ENCODE data around the gene LHFPL6. TPM values are rescaled to one million over a fixed set of nuclear protein-coding genes. Genes with fewer than 3 reads are reported as not detected.

LHFPL6 gene
- total and polyA plus RNA-seq, 4 donors = 22.7 to 115 (median 36.1) TPM

- no peak overlapping the region for H3K9ac ChIP-seq (ENCODE audit: insufficient read depth in 1 of 2, low read length in 2 of 2)
- H3K4me3 ChIP-seq = no peak overlapping the region
- no peak for TF ChIP-seq CTCF (IDR thresholded peaks at IDR 0.05; ENCODE audit: control extremely low read depth, extremely low read depth)
- no peaks in the 10 kb centered on the region for H3K9me3 ChIP-seq (ENCODE audit: control insufficient read depth in 4 of 4, insufficient read depth in 3 of 4, low read length in 3 of 4)
- ATAC-seq (ENCODE audit: insufficient read depth, low FRiP score) (no peak), DNase-seq (no peak)
- no peaks in the 10 kb centered on the region for H3K27me3 ChIP-seq (ENCODE audit: control insufficient read depth in 3 of 3, insufficient read depth in 3 of 3, low read length in 2 of 3)
- no peak overlapping the region for H3K27ac ChIP-seq (ENCODE audit: low read depth in 1 of 2, low read length in 1 of 2)
- H3K36me3 ChIP-seq (ENCODE audit: control insufficient read depth in 4 of 4, insufficient read depth in 4 of 4, low read length in 4 of 4) = peaks cover 0 to 2% (median 0%) of the 10 kb centered on the region in 4 donors
- H3K4me1 ChIP-seq (ENCODE audit: control insufficient read depth in 5 of 5, insufficient read depth in 5 of 5, low read length in 5 of 5) = no peaks in the 10 kb centered on the region
Observed at GRCh38 chr13:39336937-39337336, 266.1 kb downstream of the LHFPL6 start.

- ATAC-seq (ENCODE audit: insufficient read depth, low FRiP score) (no peak), DNase-seq (no peak)
- H3K4me3 ChIP-seq = no peak overlapping the region
- H3K36me3 ChIP-seq (ENCODE audit: control insufficient read depth in 4 of 4, insufficient read depth in 4 of 4, low read length in 4 of 4) = peaks cover 0 to 2% (median 0%) of the 10 kb centered on the region in 4 donors
- no peaks in the 10 kb centered on the region for H3K27me3 ChIP-seq (ENCODE audit: control insufficient read depth in 3 of 3, insufficient read depth in 3 of 3, low read length in 2 of 3)
- no peaks in the 10 kb centered on the region for H3K9me3 ChIP-seq (ENCODE audit: control insufficient read depth in 4 of 4, insufficient read depth in 3 of 4, low read length in 3 of 4)
- H3K9ac ChIP-seq (ENCODE audit: insufficient read depth in 1 of 2, low read length in 2 of 2) = peak overlapping the region in 1 of 2 donors; percentile 19
- H3K27ac ChIP-seq (ENCODE audit: low read depth in 1 of 2, low read length in 1 of 2) = no peak overlapping the region
- no peaks in the 10 kb centered on the region for H3K4me1 ChIP-seq (ENCODE audit: control insufficient read depth in 5 of 5, insufficient read depth in 5 of 5, low read length in 5 of 5)
- no peak for TF ChIP-seq CTCF (IDR thresholded peaks at IDR 0.05; ENCODE audit: control extremely low read depth, extremely low read depth)
- 77 to 84% methylated on average over 4 of the region's 4 CpGs for whole genome bisulfite sequencing, 2 donors
Observed at GRCh38 chr13:39336207-39336606, 266.8 kb downstream of the LHFPL6 start.

GRCh38 chr13:39335721-39336120 is 267.3 kb downstream of the LHFPL6 start:
- Histone ChIP-seq H3K9me3 (ENCODE audit: control insufficient read depth in 4 of 4, insufficient read depth in 3 of 4, low read length in 3 of 4) (no peaks in the 10 kb centered on the region), H3K27me3 (ENCODE audit: control insufficient read depth in 3 of 3, insufficient read depth in 3 of 3, low read length in 2 of 3) (no peaks in the 10 kb centered on the region), H3K27ac (ENCODE audit: low read depth in 1 of 2, low read length in 1 of 2) (no peak overlapping the region), H3K4me3 (no peak overlapping the region), H3K4me1 (ENCODE audit: control insufficient read depth in 5 of 5, insufficient read depth in 5 of 5, low read length in 5 of 5) (no peaks in the 10 kb centered on the region), H3K36me3 (ENCODE audit: control insufficient read depth in 4 of 4, insufficient read depth in 4 of 4, low read length in 4 of 4) (peaks cover 0 to 2% (median 0%) of the 10 kb centered on the region in 4 donors), H3K9ac (ENCODE audit: insufficient read depth in 1 of 2, low read length in 2 of 2) (no peak overlapping the region)
- ATAC-seq (ENCODE audit: insufficient read depth, low FRiP score) (no peak), DNase-seq (no peak)
- WGBS, 2 donors = 72 to 81% methylated on average over 3 of the region's 3 CpGs
- no peak for TF ChIP-seq CTCF (IDR thresholded peaks at IDR 0.05; ENCODE audit: control extremely low read depth, extremely low read depth)

GRCh38 chr13:39330504-39330903 is 272.5 kb downstream of the LHFPL6 start:
- H3K4me3 ChIP-seq = no peak overlapping the region
- no peak overlapping the region for H3K9ac ChIP-seq (ENCODE audit: insufficient read depth in 1 of 2, low read length in 2 of 2)
- ATAC-seq (ENCODE audit: insufficient read depth, low FRiP score) (no peak), DNase-seq (no peak)
- H3K4me1 ChIP-seq (ENCODE audit: control insufficient read depth in 5 of 5, insufficient read depth in 5 of 5, low read length in 5 of 5) = peaks cover 0 to 11% (median 0%) of the 10 kb centered on the region in 5 donors
- WGBS, 2 donors = 90 to 98% methylated on average over 2 of the region's 2 CpGs
- H3K36me3 ChIP-seq (ENCODE audit: control insufficient read depth in 4 of 4, insufficient read depth in 4 of 4, low read length in 4 of 4) = no peaks in the 10 kb centered on the region
- no peaks in the 10 kb centered on the region for H3K9me3 ChIP-seq (ENCODE audit: control insufficient read depth in 4 of 4, insufficient read depth in 3 of 4, low read length in 3 of 4)
- TF ChIP-seq CTCF (IDR thresholded peaks at IDR 0.05; ENCODE audit: control extremely low read depth, extremely low read depth) = no peak
- H3K27ac ChIP-seq (ENCODE audit: low read depth in 1 of 2, low read length in 1 of 2) = no peak overlapping the region
- H3K27me3 ChIP-seq (ENCODE audit: control insufficient read depth in 3 of 3, insufficient read depth in 3 of 3, low read length in 2 of 3) = no peaks in the 10 kb centered on the region

All from lung (tissue), 12 donors.